PC-9 (cell line): ENCODE data around the gene TTC39A.

Experiments used
- CTCF ChIP-seq: fragments of 200-600 bp; sonication (generic); conservative IDR thresholded peaks from 2 replicates; pipeline ENCODE4 v1.6.1; 2017; ENCODE audit warnings: mixed run types, antibody characterized with exemption, mild to moderate bottlenecking, moderate library complexity
- EZH2 ChIP-seq: fragments of 200-600 bp; sonication (generic); IDR thresholded peaks from 2 replicates; pipeline ENCODE4 v1.8.0; 2017; ENCODE audit warnings: antibody characterized with exemption, low read depth

DNA sequence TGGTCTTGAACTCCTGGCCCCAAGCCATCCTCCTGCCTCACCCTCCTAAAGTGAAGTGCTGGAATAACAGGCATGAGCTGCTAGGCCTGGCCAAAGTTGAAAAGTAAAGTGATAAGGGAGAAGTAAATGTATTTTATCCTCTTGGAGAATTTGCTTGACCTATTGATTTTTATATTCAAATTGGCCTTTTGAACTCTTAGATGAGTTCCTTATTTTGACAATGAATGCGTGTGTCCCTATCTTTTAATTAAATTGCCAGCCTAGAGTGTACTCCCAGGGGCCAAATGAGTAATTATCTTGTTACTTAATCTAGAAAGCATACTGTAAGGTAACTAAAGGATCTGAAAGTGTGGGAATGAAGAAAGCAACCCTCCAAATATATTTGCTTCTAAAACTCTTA, 82.9 kb downstream of the TTC39A start:
- TF ChIP-seq CTCF (no peak), EZH2 (no peak)
